ENCODE data around the gene NTM.

DNA sequence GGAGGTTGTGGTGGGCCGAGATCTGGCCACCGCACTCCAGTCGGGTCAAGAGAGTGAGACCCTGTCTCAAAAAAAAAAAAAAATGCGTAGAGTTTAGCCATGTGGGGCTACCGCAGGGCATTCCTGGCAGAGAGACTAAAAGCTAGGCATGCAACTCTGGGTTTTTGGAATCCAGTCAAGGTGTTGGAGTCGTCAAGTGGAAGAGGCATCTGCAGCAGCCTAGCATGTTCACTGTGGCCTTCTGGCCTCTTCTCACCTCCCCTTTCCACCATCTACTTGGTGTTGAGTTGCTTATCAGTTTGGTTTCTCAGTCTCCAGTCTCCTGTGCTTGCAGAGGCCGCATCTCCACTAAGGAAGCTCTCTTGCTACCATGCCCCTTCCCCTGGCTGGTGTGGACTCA is 572.5 kb downstream of the NTM start:
- TF ChIP-seq, protein P1, sequence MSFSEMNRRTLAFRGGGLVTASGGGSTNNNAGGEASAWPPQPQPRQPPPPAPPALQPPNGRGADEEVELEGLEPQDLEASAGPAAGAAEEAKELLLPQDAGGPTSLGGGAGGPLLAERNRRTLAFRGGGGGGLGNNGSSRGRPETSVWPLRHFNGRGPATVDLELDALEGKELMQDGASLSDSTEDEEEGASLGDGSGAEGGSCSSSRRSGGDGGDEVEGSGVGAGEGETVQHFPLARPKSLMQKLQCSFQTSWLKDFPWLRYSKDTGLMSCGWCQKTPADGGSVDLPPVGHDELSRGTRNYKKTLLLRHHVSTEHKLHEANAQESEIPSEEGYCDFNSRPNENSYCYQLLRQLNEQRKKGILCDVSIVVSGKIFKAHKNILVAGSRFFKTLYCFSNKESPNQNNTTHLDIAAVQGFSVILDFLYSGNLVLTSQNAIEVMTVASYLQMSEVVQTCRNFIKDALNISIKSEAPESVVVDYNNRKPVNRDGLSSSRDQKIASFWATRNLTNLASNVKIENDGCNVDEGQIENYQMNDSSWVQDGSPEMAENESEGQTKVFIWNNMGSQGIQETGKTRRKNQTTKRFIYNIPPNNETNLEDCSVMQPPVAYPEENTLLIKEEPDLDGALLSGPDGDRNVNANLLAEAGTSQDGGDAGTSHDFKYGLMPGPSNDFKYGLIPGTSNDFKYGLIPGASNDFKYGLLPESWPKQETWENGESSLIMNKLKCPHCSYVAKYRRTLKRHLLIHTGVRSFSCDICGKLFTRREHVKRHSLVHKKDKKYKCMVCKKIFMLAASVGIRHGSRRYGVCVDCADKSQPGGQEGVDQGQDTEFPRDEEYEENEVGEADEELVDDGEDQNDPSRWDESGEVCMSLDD (tag by site-specific recombination; IDR thresholded peaks at IDR 0.05): no peak
- TF ChIP-seq TRIM28 (IDR thresholded peaks at IDR 0.05; ENCODE audit: borderline replicate concordance, low read length) (no peak), ZFP37 (tag by site-specific recombination; IDR thresholded peaks at IDR 0.05) (no peak), ZNF610 (tag by site-specific recombination; IDR thresholded peaks at IDR 0.05; ENCODE audit: borderline replicate concordance) (no peak), ZSCAN30 (tag by site-specific recombination; IDR thresholded peaks at IDR 0.05) (no peak), MEIS1 (CRISPR knock-in tag; IDR thresholded peaks at IDR 0.05; ENCODE audit: borderline replicate concordance) (no peak), KLF1 (tag by site-specific recombination; IDR thresholded peaks at IDR 0.05) (no peak)
- TF ChIP-seq, protein P2, sequence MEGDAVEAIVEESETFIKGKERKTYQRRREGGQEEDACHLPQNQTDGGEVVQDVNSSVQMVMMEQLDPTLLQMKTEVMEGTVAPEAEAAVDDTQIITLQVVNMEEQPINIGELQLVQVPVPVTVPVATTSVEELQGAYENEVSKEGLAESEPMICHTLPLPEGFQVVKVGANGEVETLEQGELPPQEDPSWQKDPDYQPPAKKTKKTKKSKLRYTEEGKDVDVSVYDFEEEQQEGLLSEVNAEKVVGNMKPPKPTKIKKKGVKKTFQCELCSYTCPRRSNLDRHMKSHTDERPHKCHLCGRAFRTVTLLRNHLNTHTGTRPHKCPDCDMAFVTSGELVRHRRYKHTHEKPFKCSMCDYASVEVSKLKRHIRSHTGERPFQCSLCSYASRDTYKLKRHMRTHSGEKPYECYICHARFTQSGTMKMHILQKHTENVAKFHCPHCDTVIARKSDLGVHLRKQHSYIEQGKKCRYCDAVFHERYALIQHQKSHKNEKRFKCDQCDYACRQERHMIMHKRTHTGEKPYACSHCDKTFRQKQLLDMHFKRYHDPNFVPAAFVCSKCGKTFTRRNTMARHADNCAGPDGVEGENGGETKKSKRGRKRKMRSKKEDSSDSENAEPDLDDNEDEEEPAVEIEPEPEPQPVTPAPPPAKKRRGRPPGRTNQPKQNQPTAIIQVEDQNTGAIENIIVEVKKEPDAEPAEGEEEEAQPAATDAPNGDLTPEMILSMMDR (tag by site-specific recombination; IDR thresholded peaks at IDR 0.05): no peak

Data from HEK293 (cell line).